Activated T-cell treated with anti-CD3 and anti-CD28 coated beads for 4 hours (primary cell): ENCODE results near the gene ADGRE3.
"Not testable (repeated sequence)": the region's sequence is repeated elsewhere in the genome, so short reads cannot be mapped to it uniquely, and the experiment has no call there.

Source experiments
- DNase-seq: peaks from one replicate; pipeline ENCODE4 v3.0.0-alpha.2; 2020

The ADGRE3 gene

GRCh38 chr19:14661372-14661924, 13.2 kb downstream of the ADGRE3 start:
- DNase-seq = no peak

GRCh38 chr19:14659874-14660489, 14.7 kb downstream of the ADGRE3 start:
- no peak for DNase-seq

- no peak for DNase-seq
These were observed 18.9 kb downstream of the ADGRE3 start for GRCh38 chr19:14655726-14656125.

- DNase-seq = no peak
These were observed 19.7 kb downstream of the ADGRE3 start for GRCh38 chr19:14654786-14655560.

DNA sequence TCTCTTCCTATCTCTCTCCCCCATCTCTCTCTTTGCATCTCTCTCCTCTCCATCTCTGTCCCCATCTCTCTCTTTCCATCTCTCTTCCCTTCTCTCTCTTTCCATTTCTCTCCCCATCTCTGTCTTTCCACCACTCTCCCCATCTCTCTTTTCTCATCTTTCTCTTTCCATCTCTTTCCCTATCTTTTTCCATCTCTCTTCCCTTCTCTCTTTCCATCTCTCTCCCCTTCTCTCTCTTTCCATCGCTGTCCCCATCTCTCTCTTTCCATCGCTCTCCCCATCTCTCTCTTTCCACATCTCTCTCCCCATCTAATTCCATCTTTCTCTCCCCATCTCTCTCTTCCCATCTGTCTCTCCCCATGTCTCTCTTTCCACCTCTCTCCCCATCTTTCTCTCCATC, 24.5 kb downstream of the ADGRE3 start:
- DNase-seq = no peak

DNA sequence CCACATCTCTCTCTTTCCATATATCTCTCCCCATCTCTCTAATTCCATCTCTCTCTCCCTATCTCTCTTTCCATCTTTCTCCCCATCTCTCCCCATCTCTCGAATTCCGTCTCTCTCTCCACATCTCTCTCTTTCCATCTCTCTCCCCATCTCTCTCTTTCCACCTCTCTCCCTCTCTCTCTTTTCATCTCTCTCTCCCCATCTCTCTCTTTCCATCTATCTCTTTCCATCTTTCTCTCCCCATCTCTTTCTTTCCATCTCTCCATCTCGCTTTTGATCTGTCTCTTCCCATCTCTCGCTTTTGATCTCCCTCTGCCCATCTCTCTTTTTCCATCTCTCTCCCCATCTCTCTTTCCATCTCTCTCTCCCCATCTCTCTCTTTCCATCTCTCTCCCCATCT, 25.6 kb downstream of the ADGRE3 start:
- no peak for DNase-seq

GRCh38 chr19:14648506-14648905, 26.1 kb downstream of the ADGRE3 start:
- no peak for DNase-seq

- DNase-seq = no peak
These were observed 34.9 kb downstream of the ADGRE3 start for GRCh38 chr19:14639536-14640277.

DNA sequence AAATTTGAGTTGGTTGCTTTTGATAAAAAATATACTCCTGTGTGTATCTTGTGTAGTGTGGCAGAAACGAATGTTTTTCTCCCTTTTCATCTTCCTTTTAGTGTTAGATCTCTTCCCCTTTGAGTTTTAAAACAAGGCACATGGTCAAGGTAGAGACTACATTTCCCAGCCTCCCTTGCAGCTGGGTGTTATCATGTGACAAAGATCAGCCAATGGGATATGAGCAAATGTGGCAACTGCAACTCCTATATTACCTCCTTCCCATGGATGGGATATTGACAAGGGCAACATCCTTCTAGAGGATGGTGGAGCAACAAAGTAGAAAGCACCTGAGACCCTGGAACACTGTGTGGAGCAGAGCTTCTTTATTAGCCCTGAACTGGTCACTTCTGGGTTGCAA, 42.4 kb downstream of the ADGRE3 start:
- no peak for DNase-seq

- DNase-seq = no peak
These were observed 45.1 kb downstream of the ADGRE3 start for GRCh38 chr19:14629557-14629956.

DNA sequence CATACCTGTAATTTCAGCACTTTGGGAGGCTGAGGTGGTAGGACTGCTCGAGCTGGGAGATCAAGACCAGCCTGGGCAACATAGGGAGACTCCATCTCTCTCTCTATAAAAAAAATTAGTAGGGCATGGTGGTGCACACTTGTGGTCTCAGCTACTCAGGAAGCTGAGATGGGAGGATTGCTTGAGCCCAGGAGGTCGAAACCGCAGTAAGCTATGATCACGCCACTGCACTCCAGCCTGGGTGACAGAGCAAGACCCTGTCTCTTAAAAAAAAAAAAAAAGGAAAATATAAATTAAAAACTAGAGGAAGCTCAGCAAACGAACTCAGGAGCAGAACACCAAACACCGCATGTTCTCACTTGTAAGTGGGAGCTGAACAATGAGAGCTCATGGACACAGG, 50.2 kb downstream of the ADGRE3 start:
- not testable (repeated sequence) for DNase-seq

- no peak for DNase-seq
These were observed 55.2 kb downstream of the ADGRE3 start for GRCh38 chr19:14619404-14619803.

DNA sequence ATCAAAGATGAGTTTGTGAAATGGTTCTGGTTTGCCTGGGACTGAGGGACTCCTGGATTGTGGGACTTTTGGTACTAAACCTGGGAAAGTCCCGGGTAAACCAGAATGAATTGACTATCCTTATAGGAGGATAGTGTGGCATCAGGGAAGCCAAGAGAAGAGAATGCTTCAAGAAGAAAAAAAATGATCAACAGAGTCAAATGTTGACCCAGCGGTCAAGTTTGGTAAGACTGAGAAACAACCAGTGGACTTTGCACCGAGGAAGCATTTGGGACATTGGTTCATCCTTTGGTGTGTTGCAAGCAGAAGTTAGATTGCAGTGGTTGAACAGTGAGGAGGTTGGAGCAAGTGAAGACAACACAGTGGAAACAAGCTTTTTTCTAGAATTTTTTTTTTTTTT, 58.2 kb downstream of the ADGRE3 start:
- DNase-seq = no peak

DNA sequence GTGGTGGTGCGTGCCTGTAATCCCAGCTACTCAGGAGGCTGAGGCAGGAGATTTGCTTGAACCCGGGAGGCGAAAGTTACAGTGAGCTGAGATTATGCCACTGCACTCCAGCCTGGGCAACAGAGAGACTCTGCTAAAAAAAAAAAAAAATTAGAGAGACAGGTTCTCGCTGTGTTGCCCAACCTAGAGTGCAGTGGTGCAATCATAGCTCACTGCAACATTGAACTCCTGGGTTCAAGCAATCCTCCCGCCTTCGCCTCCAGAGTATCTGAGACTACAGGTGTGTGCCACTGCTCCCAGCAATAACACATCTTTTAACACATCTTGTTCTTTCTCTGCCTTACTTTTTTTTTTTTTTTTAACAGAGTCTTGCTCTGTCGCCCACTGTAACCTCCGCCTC, 59.0 kb downstream of the ADGRE3 start:
- DNase-seq = no peak

- no peak for DNase-seq
These were observed 60.6 kb downstream of the ADGRE3 start for GRCh38 chr19:14614099-14614412.

- DNase-seq = not testable (repeated sequence)
These were observed 61.1 kb downstream of the ADGRE3 start for GRCh38 chr19:14613399-14614098.

- DNase-seq = no peak
These were observed 62.0 kb downstream of the ADGRE3 start for GRCh38 chr19:14612657-14613056.

DNA sequence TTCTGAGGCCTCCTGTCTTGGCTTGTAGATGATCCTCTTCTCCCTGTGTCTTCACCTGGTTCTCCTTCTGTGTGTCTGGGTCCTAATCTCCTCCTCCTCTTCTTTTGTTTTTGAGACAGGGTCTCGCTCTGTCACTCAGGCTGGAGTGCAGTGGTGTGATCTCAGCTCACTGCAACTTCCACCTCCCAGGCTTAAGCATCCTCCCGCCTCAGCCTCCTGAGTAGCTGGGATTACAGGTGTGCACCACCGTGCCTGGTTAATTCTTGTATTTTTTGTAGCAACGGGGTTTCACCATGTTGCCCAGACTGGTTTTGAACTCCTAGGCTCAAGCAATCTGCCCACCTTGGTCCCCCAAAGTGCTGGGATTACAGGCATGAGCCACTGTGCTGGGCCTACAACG, 62.4 kb downstream of the ADGRE3 start:
- DNase-seq = not testable (repeated sequence)

- DNase-seq = no peak
These were observed 63.6 kb downstream of the ADGRE3 start for GRCh38 chr19:14611051-14611450.

GRCh38 chr19:14606627-14607026, 68.0 kb downstream of the ADGRE3 start:
- DNase-seq = no peak

DNA sequence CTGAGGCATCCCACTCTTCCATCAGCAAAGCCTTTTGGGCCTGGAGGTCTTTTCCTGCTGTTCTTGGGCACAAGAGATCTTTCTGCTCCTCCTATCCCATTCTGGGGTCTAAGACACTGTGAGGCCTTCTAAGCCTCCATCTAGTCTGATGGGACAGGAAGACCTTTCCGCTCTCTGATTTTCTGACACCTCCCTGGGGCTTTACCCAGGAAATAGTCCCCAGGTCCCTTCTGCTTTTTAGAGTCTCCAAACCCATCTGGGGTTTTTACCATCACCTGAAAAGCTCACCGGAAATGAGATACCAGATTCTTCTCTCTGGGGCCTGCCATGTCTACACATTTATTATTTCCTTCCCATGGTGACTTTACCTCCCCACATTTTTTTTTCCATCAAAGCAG, 70.7 kb downstream of the ADGRE3 start:
- no peak for DNase-seq

GRCh38 chr19:14599548-14600147, 75.0 kb downstream of the ADGRE3 start:
- no peak for DNase-seq

GRCh38 chr19:14595558-14595957, 79.1 kb downstream of the ADGRE3 start:
- no peak for DNase-seq
